Panc1 (cell line): ENCODE measurements around the gene KLK13. TPM values are rescaled to one million over a fixed set of nuclear protein-coding genes. Genes with fewer than 3 reads are reported as not detected.

Source experiments
- ATAC-seq: fragments of 200-7000 bp; cut with Tn5 transposase; 2 replicates; pipeline ENCODE4 v1.9.1; 2020; ENCODE audit warnings: mild to moderate bottlenecking, moderate library complexity
- BruUV-seq: library from RNA; stranded (reverse); fragments of 400-500 nt; replicated peaks from 2 replicates; lab custom pipeline; 2021; lab: Mats Ljungman, UMichigan
- CTCF ChIA-PET: fragments of 300-600 bp; sonication (Branson Sonifier 250); formaldehyde crosslinking; loops from one replicate; lab custom pipeline; 2022; ENCODE audit warnings: antibody characterized with exemption; lab: Charles Lee
- POLR2A ChIA-PET: fragments of 300-600 bp; sonication (Branson Sonifier 250); formaldehyde crosslinking; loops from one replicate; lab custom pipeline; 2022; ENCODE audit warnings: antibody characterized with exemption; lab: Charles Lee
- DNase-seq: peaks from one replicate; pipeline ENCODE4 v3.0.0-alpha.2; 2010; ENCODE audit warnings: low read depth, low spot score
- H3K27ac ChIP-seq: 2 replicates; pipeline ENCODE4 v1.5.1; 2011; ENCODE audit warnings: mild to moderate bottlenecking, low read length, inconsistent platforms
- H3K27me3 ChIP-seq: fragments of 200-500 bp; sonication (Bioruptor generic); 2 replicates; pipeline ENCODE4 v1.6.0; 2014; ENCODE audit warnings: low read length, inconsistent platforms; ENCODE audit not compliant: control insufficient read depth, insufficient read depth
- H3K36me3 ChIP-seq: fragments of 200-500 bp; sonication (Bioruptor generic); 2 replicates; pipeline ENCODE4 v1.5.1; 2014; ENCODE audit warnings: inconsistent platforms, mild to moderate bottlenecking, low read length, moderate library complexity; ENCODE audit not compliant: control insufficient read depth, insufficient read depth
- H3K4me1 ChIP-seq: 2 replicates; pipeline ENCODE4 v1.5.1; 2011; ENCODE audit warnings: inconsistent platforms, mild to moderate bottlenecking, low read length, moderate library complexity; ENCODE audit not compliant: control insufficient read depth, insufficient read depth
- H3K4me3 ChIP-seq, 2 experiments: 2 replicates each; pipeline ENCODE4 v1.5.1; 2011 to 2012; ENCODE audit warnings: low read depth in 2 of 2, low read length in 2 of 2, mild to moderate bottlenecking in 2 of 2, inconsistent platforms in 1 of 2, moderate library complexity in 1 of 2
- H3K9me3 ChIP-seq: fragments of 200-500 bp; sonication (Bioruptor generic); 2 replicates; pipeline ENCODE4 v1.5.1; 2014; ENCODE audit warnings: low read depth, mild to moderate bottlenecking, inconsistent platforms, low read length, moderate library complexity; ENCODE audit not compliant: control insufficient read depth, insufficient read depth
- CTCF ChIP-seq: fragments of 450-650 bp; IDR thresholded peaks from 2 replicates; pipeline ENCODE4 v1.5.1; 2017; ENCODE audit warnings: mild to moderate bottlenecking
- POLR2AphosphoS5 ChIP-seq: IDR thresholded peaks from 2 replicates; pipeline ENCODE4 v1.6.1; 2012; ENCODE audit warnings: mild to moderate bottlenecking, low read depth, low read length, moderate library complexity
- REST ChIP-seq, 2 experiments: IDR thresholded peaks; 2 replicates each; pipeline ENCODE4 v1.6.1; 2011 to 2012; ENCODE audit warnings: low read depth in 2 of 2, control low read depth in 1 of 2, low read length in 1 of 2, mild to moderate bottlenecking in 1 of 2, moderate library complexity in 1 of 2; ENCODE audit not compliant: insufficient read depth in 1 of 2
- TCF7L2 ChIP-seq: IDR thresholded peaks from 2 replicates; pipeline ENCODE4 v1.6.1; 2011; ENCODE audit warnings: mild to moderate bottlenecking, low read depth, low read length, inconsistent platforms
- in situ Hi-C: cut with HindIII; loops from 2 replicates; pipeline ENCODE4 v1.10.0; 2016; ENCODE audit warnings: low sequenced_read_pairs, low pct_unique_long_range_greater_than_20kb
- intact Hi-C: fragments of 100-400 bp; cut with micrococcal nuclease; formaldehyde crosslinking; loops from one replicate; pipeline ENCODE4 v1.10.0; 2022; ENCODE audit not compliant: unreplicated experiment
- total RNA-seq: library from RNA; stranded (reverse); gene quantifications from one replicate; pipeline ENCODE4 v1.2.1, GENCODE V29; 2021; ENCODE audit not compliant: unreplicated experiment

Gene KLK13
- total RNA-seq, 1 experiment from 2014 or later = not detected

DNA sequence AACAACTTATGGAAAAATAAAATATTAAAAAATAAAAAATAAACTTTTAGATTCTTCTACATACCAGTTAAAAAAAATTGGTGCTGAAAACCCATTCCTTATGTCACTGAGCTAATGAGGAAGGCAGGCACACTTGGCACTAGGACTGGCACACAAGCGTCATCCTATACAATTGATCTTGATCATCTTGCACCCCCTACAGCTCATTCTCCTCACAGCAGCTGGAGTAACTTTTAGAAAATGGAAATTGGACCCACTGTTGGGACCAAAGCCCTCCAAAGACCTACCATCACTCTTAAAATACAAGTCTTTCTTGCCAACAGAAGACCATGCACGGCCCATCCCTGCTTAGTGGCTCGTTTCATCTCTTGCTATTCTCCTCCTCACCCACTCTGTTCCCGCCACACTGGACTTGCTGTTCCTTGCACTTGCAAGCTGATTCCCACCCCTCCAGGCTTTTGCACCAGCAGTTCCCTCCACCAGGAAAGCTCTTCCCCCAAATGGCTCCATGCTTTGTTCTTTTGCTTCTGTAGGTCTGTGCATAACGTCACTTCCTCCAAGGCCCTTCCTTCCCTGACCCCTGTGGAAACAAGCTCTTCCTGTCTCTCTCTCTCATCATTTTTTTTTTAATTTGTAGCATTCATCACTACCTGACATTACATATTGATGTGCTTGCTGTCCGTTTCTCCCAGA is 31.7 kb upstream of the KLK13 start:
- H3K4me3 ChIP-seq = no peak overlapping the region
- ATAC-seq (no peak), DNase-seq (no peak)
- intact Hi-C loops = loop anchor here (10.0 kb wide), 1 partner anchor 172 kb away; no protein-coding TSS in a partner anchor
- no peaks in the 10 kb centered on the region for H3K36me3 ChIP-seq
- H3K27me3 ChIP-seq = no peaks in the 10 kb centered on the region
- H3K4me1 ChIP-seq = no peaks in the 10 kb centered on the region; the same call in 1 of the 2 replicates
- no peak overlapping the region for H3K27ac ChIP-seq
- no TSS peak for BruUV-seq
- H3K9me3 ChIP-seq = no peaks in the 10 kb centered on the region
- ChIA-PET CTCF (interaction anchor here (0.6 to 1.8 kb wide), 4 partner anchors 22 to 75 kb away, joined by 3 to 13 read pairs (median 4); no protein-coding TSS in a partner anchor), POLR2A (no interaction called here)
- in situ Hi-C loops = no loop called here
- TF ChIP-seq TCF7L2 (no peak), CTCF (peak; percentile 6; the same call in 1 of the 2 replicates)

DNA sequence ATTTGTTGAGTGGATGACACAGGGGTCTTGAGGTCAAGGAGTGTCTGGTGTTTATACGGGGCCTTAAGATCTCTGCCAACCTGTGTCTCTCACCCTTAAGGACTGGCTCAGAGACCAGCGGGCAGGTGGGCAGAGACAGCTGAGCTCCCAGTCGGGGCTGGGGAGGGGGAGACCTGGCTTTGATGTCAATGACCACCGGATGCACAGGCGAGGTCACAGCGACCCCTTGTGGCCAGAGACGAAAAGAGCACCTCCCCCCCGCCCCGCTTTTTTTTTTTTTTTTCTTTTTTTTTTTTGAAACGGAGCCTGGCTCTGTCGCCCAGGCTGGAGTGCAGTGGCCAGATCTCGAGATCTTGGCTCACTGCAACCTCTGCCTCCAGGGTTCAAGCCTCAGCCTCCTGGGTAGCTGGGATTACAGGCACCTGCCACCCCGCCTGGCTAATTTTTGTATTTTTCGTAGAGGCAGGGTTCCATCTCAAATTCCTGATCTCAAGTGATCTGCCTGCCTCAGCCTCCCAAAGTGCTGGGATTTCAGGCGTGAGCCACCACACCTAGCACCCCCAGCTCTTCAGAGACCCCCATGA is 29.9 kb upstream of the KLK13 start:
- CTCF ChIA-PET = interaction anchor here (0.6 to 0.7 kb wide), 2 partner anchors 9 to 575 kb away, joined by 6 to 8 read pairs; no protein-coding TSS in a partner anchor
- DNase-seq (no peak), ATAC-seq (no peak)
- Histone ChIP-seq H3K4me1 (no peaks in the 10 kb centered on the region; the same call in 1 of the 2 replicates), H3K27me3 (no peaks in the 10 kb centered on the region), H3K27ac (no peak overlapping the region), H3K9me3 (no peaks in the 10 kb centered on the region), H3K4me3 (no peak overlapping the region), H3K36me3 (no peaks in the 10 kb centered on the region)
- in situ Hi-C loops = no loop called here
- no TSS peak for BruUV-seq
- intact Hi-C loops = loop anchor here (2.0 to 10.0 kb wide), 2 partner anchors 74 to 170 kb away; no protein-coding TSS in a partner anchor
- POLR2A ChIA-PET = no interaction called here
- TF ChIP-seq POLR2AphosphoS5 (no peak), REST (IDR thresholded peaks at IDR 0.05; ENCODE audit: insufficient read depth in 1 of 2, low read depth in 2 of 2, low read length in 1 of 2) (no peak), CTCF (peak; percentile 82), TCF7L2 (0 out of 2 replicates have a peak, but pooled peaks have one; percentile 10)
